ENCODE results near the gene CHCHD6.

GRCh38 chr3:126913524-126913923 lies 209.5 kb downstream of the CHCHD6 start:
- no peak for TF ChIP-seq CTCF (IDR thresholded peaks at IDR 0.05; ENCODE audit: poor library complexity, severe bottlenecking)
- no peak for TF ChIP-seq RAD21 (conservative IDR thresholded peaks at IDR 0.05)
- no peak for TF ChIP-seq SMC3 (conservative IDR thresholded peaks at IDR 0.05; ENCODE audit: poor library complexity)
- TF ChIP-seq POLR2AphosphoS5 (IDR thresholded peaks at IDR 0.05): no peak

All from neural cell (in vitro differentiated cells).